Hepatocyte (in vitro differentiated cells): ENCODE measurements around the gene PSME1.

Source experiments
- EZH2 ChIP-seq: fragments of 200-600 bp; sonication (generic); IDR thresholded peaks from 2 replicates; pipeline ENCODE4 v1.6.1; 2016; ENCODE audit warnings: antibody characterized with exemption, mild to moderate bottlenecking, borderline replicate concordance
- TF ChIP-seq, protein P1 (sequence below): fragments of 200-600 bp; sonication (generic); IDR thresholded peaks from 2 replicates; pipeline ENCODE4 v1.5.1; 2016; ENCODE audit warnings: antibody characterized with exemption, mild to moderate bottlenecking; ENCODE audit not compliant: poor library complexity

GRCh38 chr14:24122898-24123297 is 13.1 kb upstream of the PSME1 start:
- TF ChIP-seq, protein P1, sequence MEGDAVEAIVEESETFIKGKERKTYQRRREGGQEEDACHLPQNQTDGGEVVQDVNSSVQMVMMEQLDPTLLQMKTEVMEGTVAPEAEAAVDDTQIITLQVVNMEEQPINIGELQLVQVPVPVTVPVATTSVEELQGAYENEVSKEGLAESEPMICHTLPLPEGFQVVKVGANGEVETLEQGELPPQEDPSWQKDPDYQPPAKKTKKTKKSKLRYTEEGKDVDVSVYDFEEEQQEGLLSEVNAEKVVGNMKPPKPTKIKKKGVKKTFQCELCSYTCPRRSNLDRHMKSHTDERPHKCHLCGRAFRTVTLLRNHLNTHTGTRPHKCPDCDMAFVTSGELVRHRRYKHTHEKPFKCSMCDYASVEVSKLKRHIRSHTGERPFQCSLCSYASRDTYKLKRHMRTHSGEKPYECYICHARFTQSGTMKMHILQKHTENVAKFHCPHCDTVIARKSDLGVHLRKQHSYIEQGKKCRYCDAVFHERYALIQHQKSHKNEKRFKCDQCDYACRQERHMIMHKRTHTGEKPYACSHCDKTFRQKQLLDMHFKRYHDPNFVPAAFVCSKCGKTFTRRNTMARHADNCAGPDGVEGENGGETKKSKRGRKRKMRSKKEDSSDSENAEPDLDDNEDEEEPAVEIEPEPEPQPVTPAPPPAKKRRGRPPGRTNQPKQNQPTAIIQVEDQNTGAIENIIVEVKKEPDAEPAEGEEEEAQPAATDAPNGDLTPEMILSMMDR = no peak
- no peak for TF ChIP-seq EZH2
